ENCODE results near the gene ODC1. TPM values are rescaled to one million over a fixed set of nuclear protein-coding genes. Genes with fewer than 3 reads are reported as not detected.

Gene ODC1
- total RNA-seq, 1 donor from 2014 or later = 12.1 TPM

DNA sequence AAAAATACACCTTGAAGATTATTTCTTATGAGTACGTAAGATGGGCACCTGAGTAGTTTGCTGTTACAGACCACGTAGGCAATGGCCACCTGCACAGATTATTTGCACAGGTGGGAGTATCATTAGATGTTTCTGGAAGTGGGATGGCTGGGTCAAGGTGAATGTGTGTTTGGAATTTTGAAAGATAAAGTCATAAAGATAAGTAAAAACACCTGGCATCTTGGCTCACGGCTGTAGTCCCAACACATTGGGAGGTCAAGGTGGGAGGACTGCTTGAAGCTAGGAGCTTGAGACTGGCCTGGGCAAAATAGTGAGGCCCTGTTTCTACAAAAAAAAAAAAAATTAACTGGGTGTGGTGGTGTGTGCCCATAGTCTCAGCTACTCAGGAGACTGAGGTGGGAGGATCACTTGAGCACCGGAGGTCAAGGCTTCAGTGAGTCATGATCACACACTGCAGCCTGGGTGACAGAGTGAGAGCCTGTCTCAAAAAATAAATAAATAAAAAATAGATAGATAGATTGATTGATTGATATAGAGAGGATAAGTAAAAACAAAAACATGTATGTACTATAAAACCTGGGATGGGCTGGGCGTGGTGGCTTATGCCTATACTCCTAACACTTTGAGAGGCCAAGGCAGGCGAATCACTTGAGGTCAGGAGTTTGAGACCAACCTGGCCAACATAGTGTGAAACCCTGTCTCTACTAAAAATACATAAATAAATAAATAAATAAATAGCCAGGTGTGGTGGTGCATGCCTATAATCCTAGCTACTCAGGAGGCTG lies 30.4 kb downstream of the ODC1 start:
- no peak overlapping the region for H3K27ac Mint-ChIP-seq (ENCODE audit: unreplicated experiment)
- no peak for DNase-seq (ENCODE audit: low spot score)
- H3K27me3 Mint-ChIP-seq (ENCODE audit: unreplicated experiment) = peaks cover 2% of the 10 kb centered on the region
- H3K4me1 Mint-ChIP-seq (ENCODE audit: unreplicated experiment) = no peaks in the 10 kb centered on the region
- peaks cover 8% of the 10 kb centered on the region for H3K36me3 Mint-ChIP-seq (ENCODE audit: low read depth, unreplicated experiment)
- TF ChIP-seq, protein P1, sequence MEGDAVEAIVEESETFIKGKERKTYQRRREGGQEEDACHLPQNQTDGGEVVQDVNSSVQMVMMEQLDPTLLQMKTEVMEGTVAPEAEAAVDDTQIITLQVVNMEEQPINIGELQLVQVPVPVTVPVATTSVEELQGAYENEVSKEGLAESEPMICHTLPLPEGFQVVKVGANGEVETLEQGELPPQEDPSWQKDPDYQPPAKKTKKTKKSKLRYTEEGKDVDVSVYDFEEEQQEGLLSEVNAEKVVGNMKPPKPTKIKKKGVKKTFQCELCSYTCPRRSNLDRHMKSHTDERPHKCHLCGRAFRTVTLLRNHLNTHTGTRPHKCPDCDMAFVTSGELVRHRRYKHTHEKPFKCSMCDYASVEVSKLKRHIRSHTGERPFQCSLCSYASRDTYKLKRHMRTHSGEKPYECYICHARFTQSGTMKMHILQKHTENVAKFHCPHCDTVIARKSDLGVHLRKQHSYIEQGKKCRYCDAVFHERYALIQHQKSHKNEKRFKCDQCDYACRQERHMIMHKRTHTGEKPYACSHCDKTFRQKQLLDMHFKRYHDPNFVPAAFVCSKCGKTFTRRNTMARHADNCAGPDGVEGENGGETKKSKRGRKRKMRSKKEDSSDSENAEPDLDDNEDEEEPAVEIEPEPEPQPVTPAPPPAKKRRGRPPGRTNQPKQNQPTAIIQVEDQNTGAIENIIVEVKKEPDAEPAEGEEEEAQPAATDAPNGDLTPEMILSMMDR (IDR thresholded peaks at IDR 0.05; ENCODE audit: unreplicated experiment) = no peak
- H3K4me3 Mint-ChIP-seq (ENCODE audit: unreplicated experiment) = no peak overlapping the region
- no peaks in the 10 kb centered on the region for H3K9me3 Mint-ChIP-seq (ENCODE audit: unreplicated experiment)

- Mint-ChIP-seq H3K4me3 (ENCODE audit: unreplicated experiment) (no peak overlapping the region), H3K27me3 (ENCODE audit: unreplicated experiment) (peaks cover 4% of the 10 kb centered on the region), H3K4me1 (ENCODE audit: unreplicated experiment) (peaks cover under 1% of the 10 kb centered on the region), H3K27ac (ENCODE audit: unreplicated experiment) (no peak overlapping the region), H3K36me3 (ENCODE audit: low read depth, unreplicated experiment) (peaks cover 3% of the 10 kb centered on the region), H3K9me3 (ENCODE audit: unreplicated experiment) (no peaks in the 10 kb centered on the region)
- DNase-seq (ENCODE audit: low spot score) = no peak
- TF ChIP-seq, protein P1 (IDR thresholded peaks at IDR 0.05; ENCODE audit: unreplicated experiment) = no peak
Measured at GRCh38 chr2:10415640-10416039, 32.5 kb downstream of the ODC1 start.

DNA sequence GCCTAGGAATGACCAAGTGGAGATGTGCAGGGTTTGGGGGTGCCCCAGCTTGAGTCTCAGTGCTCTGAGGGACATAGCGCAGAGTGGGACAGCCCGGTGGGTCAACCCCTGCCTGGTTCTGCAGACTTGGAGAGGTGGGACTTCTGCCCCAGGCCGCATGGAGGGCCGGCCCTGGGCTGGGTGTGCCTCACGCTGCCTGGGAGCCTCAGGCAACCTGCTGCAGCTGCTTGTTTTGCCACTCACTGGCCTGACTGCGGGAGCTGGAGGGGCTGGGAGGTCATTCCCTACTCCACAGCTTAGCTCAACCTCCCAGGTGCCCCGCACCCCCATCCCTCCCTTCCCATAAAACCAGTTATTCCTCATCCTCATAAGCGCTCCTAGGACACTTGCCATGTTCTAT lies 33.1 kb downstream of the ODC1 start:
- H3K27me3 Mint-ChIP-seq (ENCODE audit: unreplicated experiment) = peaks cover 4% of the 10 kb centered on the region
- H3K27ac Mint-ChIP-seq (ENCODE audit: unreplicated experiment) = no peak overlapping the region
- H3K4me1 Mint-ChIP-seq (ENCODE audit: unreplicated experiment) = peaks cover 3% of the 10 kb centered on the region
- no peak for DNase-seq (ENCODE audit: low spot score)
- no peaks in the 10 kb centered on the region for H3K9me3 Mint-ChIP-seq (ENCODE audit: unreplicated experiment)
- no peak overlapping the region for H3K4me3 Mint-ChIP-seq (ENCODE audit: unreplicated experiment)
- TF ChIP-seq, protein P1 (IDR thresholded peaks at IDR 0.05; ENCODE audit: unreplicated experiment) = no peak
- H3K36me3 Mint-ChIP-seq (ENCODE audit: low read depth, unreplicated experiment) = peaks cover 3% of the 10 kb centered on the region

DNA sequence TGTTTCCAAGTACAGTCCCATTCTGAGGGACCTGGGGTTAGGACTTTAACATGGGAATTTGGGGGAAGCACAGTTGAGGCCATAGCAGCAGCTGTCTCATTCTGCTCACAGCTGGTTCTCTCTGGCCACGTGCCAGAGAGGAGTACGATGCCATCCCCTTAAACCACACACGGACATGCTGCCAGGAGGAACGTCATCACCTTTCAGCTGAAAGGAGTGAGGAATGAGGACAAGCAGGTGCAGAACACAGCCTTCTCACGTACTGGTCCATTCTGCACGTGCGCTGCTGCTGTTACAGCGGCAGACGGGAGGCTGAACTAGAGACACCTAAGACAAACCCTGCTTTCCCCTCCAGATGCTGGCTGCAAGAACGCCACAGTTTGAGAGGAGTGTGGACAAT lies 33.5 kb downstream of the ODC1 start:
- Mint-ChIP-seq H3K4me1 (ENCODE audit: unreplicated experiment) (peaks cover 3% of the 10 kb centered on the region), H3K27ac (ENCODE audit: unreplicated experiment) (no peak overlapping the region), H3K9me3 (ENCODE audit: unreplicated experiment) (no peaks in the 10 kb centered on the region), H3K36me3 (ENCODE audit: low read depth, unreplicated experiment) (peaks cover 3% of the 10 kb centered on the region), H3K4me3 (ENCODE audit: unreplicated experiment) (no peak overlapping the region), H3K27me3 (ENCODE audit: unreplicated experiment) (peaks cover 4% of the 10 kb centered on the region)
- TF ChIP-seq, protein P1 (IDR thresholded peaks at IDR 0.05; ENCODE audit: unreplicated experiment) = no peak
- no peak for DNase-seq (ENCODE audit: low spot score)

DNA sequence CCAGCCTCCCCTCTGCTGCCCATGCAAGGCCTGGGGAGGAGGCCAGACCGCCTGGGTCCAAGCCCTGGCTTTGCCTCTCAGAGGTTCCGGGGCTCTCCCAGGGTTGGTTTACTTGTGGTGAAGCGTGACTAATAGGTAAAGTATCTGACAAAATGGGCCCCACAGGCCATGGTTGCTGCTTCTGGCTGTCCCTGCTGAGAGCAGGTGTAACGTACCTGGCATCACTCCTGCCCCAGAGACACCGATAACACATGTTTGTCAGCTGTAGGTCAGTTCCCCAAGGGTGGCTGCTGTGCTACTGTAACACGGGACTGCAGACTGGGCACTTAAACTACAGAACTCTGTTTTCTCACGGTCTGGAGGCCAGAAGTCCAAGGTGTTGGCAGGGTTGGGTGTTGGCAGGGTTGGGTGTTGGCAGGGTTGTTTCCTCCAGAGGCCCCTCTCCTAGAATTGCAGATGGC lies 34.1 kb downstream of the ODC1 start:
- Mint-ChIP-seq H3K4me1 (ENCODE audit: unreplicated experiment) (peaks cover 6% of the 10 kb centered on the region), H3K27me3 (ENCODE audit: unreplicated experiment) (peaks cover 4% of the 10 kb centered on the region)

More for the DNA sequence above, 34.1 kb downstream of the ODC1 start:
- no peak for DNase-seq (ENCODE audit: low spot score)
- peaks cover 3% of the 10 kb centered on the region for H3K36me3 Mint-ChIP-seq (ENCODE audit: low read depth, unreplicated experiment)
- TF ChIP-seq, protein P1 (IDR thresholded peaks at IDR 0.05; ENCODE audit: unreplicated experiment) = no peak
- no peaks in the 10 kb centered on the region for H3K9me3 Mint-ChIP-seq (ENCODE audit: unreplicated experiment)
- no peak overlapping the region for H3K27ac Mint-ChIP-seq (ENCODE audit: unreplicated experiment)
- H3K4me3 Mint-ChIP-seq (ENCODE audit: unreplicated experiment) = no peak overlapping the region

Measured in endothelial cell (in vitro differentiated cells).